NT2/D1 (cell line): ENCODE results near the gene ZNF107.
A peak's percentile ranks its signal among the peaks of the same experiment; 100 is the strongest.

Experiments
- DNase-seq: peaks from one replicate; pipeline ENCODE4 v3.0.0-alpha.2; 2011; ENCODE audit warnings: low read depth, low spot score
- H3K27me3 ChIP-seq: 2 replicates; pipeline ENCODE4 v1.6.0; 2011; ENCODE audit warnings: mild to moderate bottlenecking; ENCODE audit not compliant: insufficient read length, insufficient read depth
- H3K36me3 ChIP-seq: 2 replicates; pipeline ENCODE4 v1.6.1; 2011; ENCODE audit warnings: mild to moderate bottlenecking, low read length, mixed read lengths; ENCODE audit not compliant: insufficient read depth, insufficient read length
- H3K4me1 ChIP-seq: 2 replicates; pipeline ENCODE4 v1.5.1; 2011; ENCODE audit not compliant: insufficient read depth, insufficient read length
- H3K4me3 ChIP-seq: 2 replicates; pipeline ENCODE4 v1.5.1; 2011; ENCODE audit warnings: low read depth; ENCODE audit not compliant: insufficient read length
- H3K9ac ChIP-seq: 2 replicates; pipeline ENCODE4 v1.6.0; 2011; ENCODE audit warnings: low read depth; ENCODE audit not compliant: insufficient read length
- H3K9me3 ChIP-seq: 2 replicates; pipeline ENCODE4 v1.5.1; 2011; ENCODE audit warnings: mild to moderate bottlenecking, low read length; ENCODE audit not compliant: insufficient read depth
- SUZ12 ChIP-seq: IDR thresholded peaks from 2 replicates; pipeline ENCODE4 v1.6.1; 2011; ENCODE audit not compliant: insufficient read length, insufficient read depth; ENCODE audit errors: extremely low read depth
- YY1 ChIP-seq: IDR thresholded peaks from 2 replicates; pipeline ENCODE4 v1.6.1; 2011; ENCODE audit not compliant: insufficient read length, insufficient read depth
- ZNF274 ChIP-seq: IDR thresholded peaks from 2 replicates; pipeline ENCODE4 v1.6.1; 2011; ENCODE audit warnings: mild to moderate bottlenecking, low read depth, low read length

Gene ZNF107

DNA sequence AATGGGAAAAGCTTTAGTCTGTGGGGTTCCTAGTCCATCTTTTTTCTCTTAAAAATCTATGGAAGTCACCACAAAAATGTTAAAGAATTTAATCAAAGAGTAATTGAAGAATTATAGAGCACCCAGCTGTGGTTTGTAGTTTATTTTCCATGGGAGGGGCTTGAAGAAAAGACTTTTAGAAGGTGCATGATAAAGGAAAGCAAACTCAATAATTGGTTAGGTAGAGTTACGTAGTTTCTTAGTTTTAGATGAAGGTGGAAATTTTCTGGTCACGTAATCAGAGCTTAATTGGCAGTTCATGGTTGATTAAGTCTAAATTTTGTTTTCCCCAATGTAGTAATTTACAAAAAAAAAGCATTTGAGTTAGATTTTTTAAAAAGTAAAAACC, 724 bp downstream of the ZNF107 start:
- TF ChIP-seq SUZ12 (no peak), YY1 (no peak), ZNF274 (no peak)
- Histone ChIP-seq H3K4me3 (peak overlapping the region; percentile 87), H3K9ac (peak overlapping the region; percentile 94), H3K4me1 (peaks cover 9% of the 10 kb centered on the region), H3K36me3 (peaks cover 35% of the 10 kb centered on the region), H3K9me3 (no peaks in the 10 kb centered on the region), H3K27me3 (no peaks in the 10 kb centered on the region)
- DNase-seq, result no peak

DNA sequence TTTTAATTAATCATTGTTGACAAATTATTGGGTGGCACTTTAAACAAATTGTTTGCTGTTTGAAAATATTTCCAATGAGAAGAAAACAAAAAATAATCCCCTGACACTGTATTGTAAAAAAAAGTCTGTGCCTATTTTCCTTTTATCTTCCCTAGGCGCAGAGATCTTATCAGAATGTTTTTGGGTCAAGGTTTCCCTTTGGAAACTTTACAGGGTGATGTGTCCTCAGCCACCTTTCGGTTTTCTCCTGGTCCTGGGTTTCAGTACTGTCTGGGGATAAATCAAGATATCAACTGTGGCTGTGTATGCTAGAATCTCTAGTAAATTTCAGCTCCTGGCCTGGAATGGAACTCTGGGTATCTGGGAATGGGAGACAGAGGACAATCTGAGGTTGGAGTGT, 1.4 kb downstream of the ZNF107 start:
- peaks cover 37% of the 10 kb centered on the region for H3K36me3 ChIP-seq
- no peak for TF ChIP-seq YY1
- TF ChIP-seq SUZ12, result no peak
- no peak for TF ChIP-seq ZNF274
- no peaks in the 10 kb centered on the region for H3K27me3 ChIP-seq
- no peaks in the 10 kb centered on the region for H3K9me3 ChIP-seq
- H3K9ac ChIP-seq, result no peak overlapping the region
- no peak for DNase-seq
- H3K4me3 ChIP-seq, result no peak overlapping the region
- H3K4me1 ChIP-seq, result peaks cover 9% of the 10 kb centered on the region

DNA sequence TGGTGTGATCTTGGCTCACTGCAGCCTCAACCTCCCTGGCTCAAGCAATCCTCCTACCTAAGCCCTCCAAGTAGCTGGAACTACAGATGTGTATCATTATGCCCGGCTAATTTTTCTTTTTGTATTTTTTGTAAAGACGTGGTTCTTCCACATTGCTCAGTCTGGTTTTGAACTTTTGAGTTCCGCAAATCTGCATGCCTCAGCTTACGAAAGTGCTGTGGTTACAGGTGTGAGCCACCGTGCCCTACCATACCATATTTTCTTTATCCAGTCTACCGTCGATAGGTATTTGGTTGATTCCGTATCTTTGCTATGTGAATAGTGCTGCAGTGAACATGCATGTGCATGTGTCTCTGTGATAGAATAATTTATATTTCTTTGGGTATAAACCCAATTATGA, 6.5 kb downstream of the ZNF107 start:
- no peak for TF ChIP-seq SUZ12
- Histone ChIP-seq H3K9ac (no peak overlapping the region), H3K27me3 (no peaks in the 10 kb centered on the region), H3K4me1 (peaks cover 9% of the 10 kb centered on the region), H3K4me3 (no peak overlapping the region), H3K36me3 (peaks cover 37% of the 10 kb centered on the region), H3K9me3 (no peaks in the 10 kb centered on the region)
- no peak for DNase-seq

DNA sequence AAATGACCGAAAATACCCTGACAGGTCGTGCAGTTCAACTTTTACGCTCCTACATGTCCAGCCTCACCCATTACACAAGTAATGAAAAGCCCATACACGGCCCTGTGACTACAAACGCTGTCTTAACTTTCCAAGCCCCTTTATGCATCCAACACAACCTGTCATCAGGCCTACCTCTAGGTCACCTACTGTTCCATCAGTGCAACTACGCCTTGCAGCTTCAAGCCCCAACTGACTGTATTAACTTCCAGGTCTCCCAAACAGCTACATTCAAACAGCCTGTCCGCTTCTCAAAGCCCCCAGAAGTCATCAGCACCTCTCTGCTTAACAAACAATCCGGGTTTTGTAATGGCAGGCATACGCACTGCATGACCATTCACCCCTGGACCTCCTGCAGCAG, 19.2 kb downstream of the ZNF107 start:
- no peaks in the 10 kb centered on the region for H3K9me3 ChIP-seq
- H3K4me1 ChIP-seq, result no peaks in the 10 kb centered on the region
- H3K9ac ChIP-seq, result no peak overlapping the region
- no peaks in the 10 kb centered on the region for H3K27me3 ChIP-seq
- no peak for TF ChIP-seq ZNF274
- TF ChIP-seq SUZ12, result no peak
- TF ChIP-seq YY1, result no peak
- H3K36me3 ChIP-seq, result peaks cover 76% of the 10 kb centered on the region
- no peak for DNase-seq
- no peak overlapping the region for H3K4me3 ChIP-seq

DNA sequence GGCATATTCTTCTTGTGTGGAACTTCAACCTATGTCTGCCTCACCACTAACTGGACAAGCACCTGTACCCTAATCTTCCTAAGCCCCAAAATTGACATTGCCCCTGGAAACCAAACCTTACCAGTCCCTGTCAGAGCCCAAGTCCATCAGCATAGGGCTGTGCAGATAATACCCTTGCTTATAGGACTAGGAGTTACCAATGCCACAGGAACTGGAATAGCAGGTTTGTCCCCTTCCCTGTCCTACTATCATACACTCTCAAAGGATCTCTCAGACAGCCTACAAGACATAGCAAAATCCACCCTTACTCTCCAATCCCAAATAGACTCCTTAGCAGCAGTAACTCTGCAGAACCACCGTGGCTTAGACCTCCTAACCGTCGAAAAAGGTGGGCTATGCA, 19.8 kb downstream of the ZNF107 start:
- H3K4me1 ChIP-seq, result no peaks in the 10 kb centered on the region
- no peak overlapping the region for H3K9ac ChIP-seq
- no peak overlapping the region for H3K4me3 ChIP-seq
- H3K9me3 ChIP-seq, result no peaks in the 10 kb centered on the region
- H3K27me3 ChIP-seq, result no peaks in the 10 kb centered on the region
- DNase-seq, result no peak
- peaks cover 72% of the 10 kb centered on the region for H3K36me3 ChIP-seq
- TF ChIP-seq YY1 (no peak), SUZ12 (no peak), ZNF274 (no peak)

DNA sequence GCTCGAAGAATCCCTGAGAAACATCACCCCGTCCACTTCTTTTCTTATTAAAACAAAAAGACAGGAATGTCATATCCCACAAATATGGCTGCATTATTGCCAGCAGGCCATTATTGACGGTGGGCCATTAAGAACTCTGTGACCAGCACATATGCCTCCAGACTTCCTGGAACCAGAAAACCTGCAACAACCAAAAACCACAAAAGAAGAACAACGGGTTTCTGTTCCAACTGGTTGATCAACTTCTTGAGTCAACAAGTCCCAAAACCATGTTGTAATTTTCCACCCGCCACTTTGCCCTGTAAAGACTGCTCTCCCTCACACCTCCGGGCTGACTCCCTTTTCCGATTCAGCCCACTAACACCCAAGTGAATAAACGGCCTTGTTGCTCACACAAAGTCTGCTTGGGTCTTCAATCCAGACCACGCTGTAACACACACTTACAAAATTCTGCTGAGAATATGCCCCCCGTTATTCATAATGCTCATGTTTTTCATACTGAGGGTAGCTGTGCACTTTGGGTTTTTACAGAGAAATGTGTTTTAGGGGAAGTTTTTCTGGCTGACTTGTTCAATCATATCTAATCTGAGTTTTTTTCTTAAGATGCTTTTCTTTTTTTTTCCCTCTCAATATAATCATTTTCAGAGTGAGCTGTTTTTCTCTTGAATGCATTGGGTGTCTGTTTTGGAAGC, 20.7 kb downstream of the ZNF107 start:
- H3K9ac ChIP-seq, result no peak overlapping the region
- no peak overlapping the region for H3K4me3 ChIP-seq
- H3K36me3 ChIP-seq, result peaks cover 72% of the 10 kb centered on the region
- H3K27me3 ChIP-seq, result no peaks in the 10 kb centered on the region
- no peaks in the 10 kb centered on the region for H3K4me1 ChIP-seq
- TF ChIP-seq ZNF274, result no peak
- TF ChIP-seq YY1, result no peak
- no peak for TF ChIP-seq SUZ12
- DNase-seq, result no peak
- no peaks in the 10 kb centered on the region for H3K9me3 ChIP-seq

DNA sequence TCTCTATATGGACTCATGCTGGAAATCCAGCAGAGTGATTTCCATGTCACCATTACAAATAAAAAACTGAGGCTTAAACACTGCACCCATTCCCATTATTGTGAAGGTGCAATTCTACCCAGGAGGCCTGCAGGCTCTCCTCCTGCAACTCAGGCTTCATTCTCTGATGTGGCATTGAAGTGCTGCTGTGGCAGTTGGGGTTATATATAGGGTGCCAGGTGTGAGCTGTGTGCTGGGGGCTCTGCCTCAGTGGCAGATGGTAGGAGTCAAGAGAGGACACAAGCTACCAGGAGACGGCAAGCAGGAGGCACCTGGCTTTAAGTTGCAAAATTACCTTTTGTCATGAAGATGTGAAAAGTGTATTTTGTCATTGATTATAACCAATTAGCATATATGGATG, 21.3 kb downstream of the ZNF107 start:
- no peaks in the 10 kb centered on the region for H3K27me3 ChIP-seq
- no peak for DNase-seq
- no peak overlapping the region for H3K4me3 ChIP-seq
- H3K9me3 ChIP-seq, result no peaks in the 10 kb centered on the region
- no peak for TF ChIP-seq ZNF274
- TF ChIP-seq YY1, result no peak
- TF ChIP-seq SUZ12, result no peak
- no peaks in the 10 kb centered on the region for H3K4me1 ChIP-seq
- H3K36me3 ChIP-seq, result peaks cover 71% of the 10 kb centered on the region
- H3K9ac ChIP-seq, result no peak overlapping the region

DNA sequence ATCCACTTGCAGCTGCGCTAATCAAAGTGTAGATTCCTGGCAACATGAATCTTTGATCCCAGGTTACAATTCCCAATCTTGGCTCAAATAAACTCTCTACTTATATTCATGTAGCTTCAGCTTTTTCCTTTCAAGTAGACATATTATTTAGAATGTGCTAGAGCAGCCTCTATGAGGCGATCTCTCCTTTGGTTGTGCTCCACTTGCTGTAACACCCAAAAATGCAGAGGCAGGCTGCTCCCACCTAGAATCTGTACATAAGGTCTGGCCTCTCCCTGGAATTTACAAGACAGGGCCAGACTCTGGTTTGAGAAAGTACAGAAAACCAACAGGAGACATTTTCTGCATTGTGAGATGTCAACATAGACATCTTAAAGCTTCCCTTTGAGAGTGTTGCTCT, 23.1 kb downstream of the ZNF107 start:
- Histone ChIP-seq H3K27me3 (no peaks in the 10 kb centered on the region), H3K9me3 (no peaks in the 10 kb centered on the region), H3K36me3 (peaks cover 59% of the 10 kb centered on the region), H3K4me3 (no peak overlapping the region), H3K9ac (no peak overlapping the region), H3K4me1 (no peaks in the 10 kb centered on the region)
- TF ChIP-seq ZNF274, result no peak
- TF ChIP-seq SUZ12, result no peak
- TF ChIP-seq YY1, result no peak
- no peak for DNase-seq
